ENCODE measurements around the gene CFAP100.

Gene CFAP100

GRCh38 chr3:126353694-126354321 is 40.9 kb upstream of the CFAP100 start (continued):
- TF ChIP-seq ZSCAN18 (tag by site-specific recombination; IDR thresholded peaks at IDR 0.05) (no peak), ZNF544 (tag by site-specific recombination; IDR thresholded peaks at IDR 0.05) (no peak)

GRCh38 chr3:126354776-126355175 is 39.9 kb upstream of the CFAP100 start:
- Histone ChIP-seq H3K27ac (ENCODE audit: extremely low read depth, low read depth, low read length) (no peak overlapping the region), H3K4me3 (ENCODE audit: low read depth, low read length) (no peak overlapping the region), H3K36me3 (ENCODE audit: control insufficient read depth in 2 of 2, insufficient read depth in 1 of 2, low read length in 2 of 2) (peaks cover 0 to 25% of the 10 kb centered on the region in 2 experiments; a peak in 1 of 3 replicates), H3K9me3 (ENCODE audit: control insufficient read depth, insufficient read depth, low read depth, low read length) (no peaks in the 10 kb centered on the region), H3K4me1 (ENCODE audit: control insufficient read depth, insufficient read depth, low read length) (no peaks in the 10 kb centered on the region; the same call in 1 of the 2 replicates)
- ChIA-PET CTCF (no interaction called here), POLR2A (no interaction called here)
- no peak for TF ChIP-seq ZNF660 (tag by site-specific recombination; IDR thresholded peaks at IDR 0.05)
- TF ChIP-seq ZNF157 (tag by site-specific recombination; IDR thresholded peaks at IDR 0.05) = no peak
- no peak for TF ChIP-seq ZNF514 (tag by site-specific recombination; IDR thresholded peaks at IDR 0.05)
- no peak for TF ChIP-seq ZNF544 (tag by site-specific recombination; IDR thresholded peaks at IDR 0.05)
- TF ChIP-seq ZNF121 (tag by site-specific recombination; IDR thresholded peaks at IDR 0.05) = no peak
- TF ChIP-seq ZNF26 (tag by site-specific recombination; IDR thresholded peaks at IDR 0.05) = no peak
- no peak for TF ChIP-seq ZFP37 (tag by site-specific recombination; IDR thresholded peaks at IDR 0.05)
- TF ChIP-seq ZBTB17 (tag by site-specific recombination; IDR thresholded peaks at IDR 0.05) = no peak
- no peak for TF ChIP-seq BCL11A (tag by site-specific recombination; IDR thresholded peaks at IDR 0.05; ENCODE audit: low read depth)
- TF ChIP-seq ZNF473 (tag by site-specific recombination; IDR thresholded peaks at IDR 0.05) = no peak
- no peak for TF ChIP-seq HIC1 (tag by site-specific recombination; IDR thresholded peaks at IDR 0.05)
- TF ChIP-seq ZNF138 (tag by site-specific recombination; IDR thresholded peaks at IDR 0.05; ENCODE audit: borderline replicate concordance) = no peak
- no peak for TF ChIP-seq ZFP41 (tag by site-specific recombination; IDR thresholded peaks at IDR 0.05; ENCODE audit: borderline replicate concordance)
- TF ChIP-seq ZNF132 (tag by site-specific recombination; IDR thresholded peaks at IDR 0.05; ENCODE audit: borderline replicate concordance) = no peak
- TF ChIP-seq ZNF518A (tag by site-specific recombination; conservative IDR thresholded peaks at IDR 0.05; ENCODE audit: low read depth) = no peak
- no peak for TF ChIP-seq ZNF48 (tag by site-specific recombination; IDR thresholded peaks at IDR 0.05)
- TF ChIP-seq SCRT1 (tag by site-specific recombination; IDR thresholded peaks at IDR 0.05; ENCODE audit: borderline replicate concordance) = no peak
- TF ChIP-seq BCL11B (tag by site-specific recombination; IDR thresholded peaks at IDR 0.05; ENCODE audit: low read depth) = no peak
- no peak for TF ChIP-seq MEIS1 (CRISPR knock-in tag; IDR thresholded peaks at IDR 0.05; ENCODE audit: borderline replicate concordance)
